ENCODE measurements around the gene C5orf15.

GRCh38 chr5:133990396-133990795 lies 22.0 kb upstream of the C5orf15 start:
- TF ChIP-seq SMC3 (IDR thresholded peaks at IDR 0.05; ENCODE audit: low read depth, low read length) (no peak), CTCF (IDR thresholded peaks at IDR 0.05) (no peak)

Measured in SK-N-SH (cell line).